Fibroblast of the aortic adventitia (primary cell): Measurements from ENCODE around the gene RHBDL1. TPM values are rescaled to one million over a fixed set of nuclear protein-coding genes. Genes with fewer than 3 reads are reported as not detected.

Source experiments
- DNase-seq: peaks from one replicate; pipeline ENCODE4 v3.0.0-alpha.2; 2010; ENCODE audit warnings: low read depth
- H3K4me3 ChIP-seq: 2 replicates; pipeline ENCODE4 v1.5.1; 2011; ENCODE audit warnings: low read depth, mild to moderate bottlenecking, control low read depth, low read length, moderate library complexity
- CTCF ChIP-seq: IDR thresholded peaks from 2 replicates; pipeline ENCODE4 v1.5.1; 2011; ENCODE audit warnings: mild to moderate bottlenecking, low read length, control low read depth, inconsistent platforms; ENCODE audit not compliant: insufficient read depth
- total RNA-seq: library from RNA; depleted of rRNA; stranded (reverse); fragments of >200 nt; gene quantifications from 2 replicates; pipeline ENCODE4 v1.2.3, GENCODE V29; 2012; ENCODE audit warnings: low replicate concordance

Gene RHBDL1
- total RNA-seq, 1 donor, result 3.2 TPM

GRCh38 chr16:727291-727977 is 52.0 kb downstream of the RHBDL1 start:
- peak overlapping the region; percentile 73 for H3K4me3 ChIP-seq
- no peak for DNase-seq
- no peak for TF ChIP-seq CTCF

Other genes with a start within 250 kb of the RHBDL1 start
- gene CAPN15, start 148.0 kb upstream of the RHBDL1 start, total RNA-seq, result 31.6 and 43.9 TPM in 2 replicates
- not detected in 2 replicates for gene PRR35, start 115.3 kb upstream of the RHBDL1 start, total RNA-seq
- 2.0 and 2.5 TPM in 2 replicates for gene NHLRC4, start 108.7 kb upstream of the RHBDL1 start, total RNA-seq
- gene PIGQ, start 105.7 kb upstream of the RHBDL1 start, total RNA-seq, result 20.7 and 29.1 TPM in 2 replicates
- gene RAB40C, start 85.6 kb upstream of the RHBDL1 start, total RNA-seq, result 12.0 and 14.6 TPM in 2 replicates
- gene WFIKKN1, start 44.7 kb upstream of the RHBDL1 start, total RNA-seq, result 0.18 and 0.25 TPM in 2 replicates
- 85.0 and 86.0 TPM in 2 replicates for gene METTL26, start 39.4 kb upstream of the RHBDL1 start, total RNA-seq
- gene MCRIP2, start 33.8 kb upstream of the RHBDL1 start, total RNA-seq, result 13.3 and 22.4 TPM in 2 replicates
- 12.7 and 25.0 TPM in 2 replicates for gene WDR90, start 26.3 kb upstream of the RHBDL1 start, total RNA-seq
- 24.4 and 34.5 TPM in 2 replicates for gene RHOT2, start 7.5 kb upstream of the RHBDL1 start, total RNA-seq
- gene STUB1, start 4.7 kb downstream of the RHBDL1 start, total RNA-seq, result 88.9 and 112 TPM in 2 replicates
- gene JMJD8, start 8.7 kb downstream of the RHBDL1 start, total RNA-seq, result 32.0 and 42.8 TPM in 2 replicates
- 8.1 and 8.3 TPM in 2 replicates for gene WDR24, start 14.7 kb downstream of the RHBDL1 start, total RNA-seq
- gene FBXL16, start 30.1 kb downstream of the RHBDL1 start, total RNA-seq, result under 0.01 TPM in 1 of 2 replicates, not detected in the other
- 30.7 and 38.8 TPM in 2 replicates for gene METRN, start 39.4 kb downstream of the RHBDL1 start, total RNA-seq
- gene ANTKMT, start 45.5 kb downstream of the RHBDL1 start, total RNA-seq, result 21.8 and 70.1 TPM in 2 replicates
- gene CCDC78, start 50.8 kb downstream of the RHBDL1 start, total RNA-seq, result 1.1 and 1.8 TPM in 2 replicates
- gene HAGHL, start 51.4 kb downstream of the RHBDL1 start, total RNA-seq, result 10.6 and 21.1 TPM in 2 replicates
- 20.0 and 24.7 TPM in 2 replicates for gene CIAO3, start 65.3 kb downstream of the RHBDL1 start, total RNA-seq
- not detected in 2 replicates for gene MSLN, start 85.1 kb downstream of the RHBDL1 start, total RNA-seq
- 14.5 and 20.3 TPM in 2 replicates for gene RPUSD1, start 112.7 kb downstream of the RHBDL1 start, total RNA-seq
- gene CHTF18, start 112.9 kb downstream of the RHBDL1 start, total RNA-seq, result 3.6 and 20.0 TPM in 2 replicates
- gene GNG13, start 125.1 kb downstream of the RHBDL1 start, total RNA-seq, result not detected in 2 replicates